Activated CD4-positive, alpha-beta T cell treated with anti-CD3 and anti-CD28 coated beads, Interleukin-10, Interleukin-2, amounts not matched to agents 100 ng/mL and 50 ng/mL, durations not matched to agents 16 hours and 8 hours (primary cell): ENCODE data around the gene BIK.

Experiments used
- DNase-seq: peaks from one replicate; pipeline ENCODE4 v3.0.0-alpha.2; 2020

Gene BIK

DNA sequence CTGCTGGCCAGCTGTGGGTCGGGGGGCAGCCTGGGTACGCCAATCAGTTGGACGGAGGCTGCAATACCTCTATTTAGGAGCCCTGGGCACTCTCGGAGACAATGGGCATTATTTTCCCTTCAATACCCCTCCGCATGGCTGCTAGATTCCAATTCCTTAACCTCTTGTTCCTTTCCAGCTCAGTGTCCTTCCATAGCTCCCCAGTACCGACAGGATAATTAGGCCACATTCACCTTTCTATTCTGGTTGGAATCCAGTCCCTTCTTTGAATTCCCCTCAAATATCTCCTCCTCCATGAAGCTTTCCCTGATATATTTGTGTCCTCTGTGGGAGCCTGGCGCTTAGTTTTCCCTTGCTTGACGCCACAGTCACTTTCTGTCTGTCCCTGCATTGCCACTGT lies 4.2 kb upstream of the BIK start:
- DNase-seq, result no peak

DNA sequence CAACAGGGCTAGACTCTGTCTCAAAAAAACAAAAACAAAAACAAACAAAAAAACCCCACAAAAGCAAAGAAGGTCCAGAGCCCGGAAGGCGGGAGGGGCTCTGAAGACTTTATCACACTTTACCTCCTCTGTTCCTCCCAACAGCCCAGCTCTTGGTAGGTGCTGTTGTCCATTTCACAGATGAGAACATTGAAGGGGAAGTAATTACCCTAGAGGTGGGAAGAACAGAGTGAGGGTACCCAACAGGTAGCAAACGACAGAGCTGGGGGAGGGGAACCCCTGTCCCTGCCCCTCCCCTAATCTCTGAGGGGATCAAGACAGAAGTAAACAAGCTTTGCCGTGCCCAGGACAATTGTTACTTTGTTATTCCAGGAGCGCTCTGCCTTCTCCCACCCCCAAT lies 1.0 kb upstream of the BIK start:
- no peak for DNase-seq

DNA sequence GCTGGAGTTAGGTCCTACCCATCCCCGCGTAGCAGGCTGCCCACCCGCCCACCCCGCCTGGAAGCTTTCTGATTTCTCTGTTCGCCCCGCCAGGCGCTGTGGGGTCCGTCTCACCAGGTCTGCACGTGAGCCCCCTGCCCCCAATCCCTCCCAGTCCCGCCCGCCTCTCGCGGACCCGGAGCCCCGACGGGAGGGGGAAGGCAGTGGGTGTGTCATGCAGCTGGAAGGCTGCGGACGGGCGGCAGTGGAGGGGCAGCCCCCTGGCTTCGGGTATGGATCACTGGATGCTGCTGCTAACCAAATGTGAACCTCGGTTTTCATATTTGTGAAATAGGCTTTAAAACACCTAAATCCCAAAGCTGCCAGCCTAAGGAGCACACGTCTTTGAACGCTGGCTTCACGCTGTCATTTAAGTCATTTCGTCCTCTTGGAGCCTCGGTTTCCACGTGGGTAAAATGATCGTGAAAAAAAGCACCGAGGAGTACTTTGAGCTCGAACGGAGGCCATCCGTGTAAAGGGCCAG lies 568 bp upstream of the BIK start:
- no peak for DNase-seq

DNA sequence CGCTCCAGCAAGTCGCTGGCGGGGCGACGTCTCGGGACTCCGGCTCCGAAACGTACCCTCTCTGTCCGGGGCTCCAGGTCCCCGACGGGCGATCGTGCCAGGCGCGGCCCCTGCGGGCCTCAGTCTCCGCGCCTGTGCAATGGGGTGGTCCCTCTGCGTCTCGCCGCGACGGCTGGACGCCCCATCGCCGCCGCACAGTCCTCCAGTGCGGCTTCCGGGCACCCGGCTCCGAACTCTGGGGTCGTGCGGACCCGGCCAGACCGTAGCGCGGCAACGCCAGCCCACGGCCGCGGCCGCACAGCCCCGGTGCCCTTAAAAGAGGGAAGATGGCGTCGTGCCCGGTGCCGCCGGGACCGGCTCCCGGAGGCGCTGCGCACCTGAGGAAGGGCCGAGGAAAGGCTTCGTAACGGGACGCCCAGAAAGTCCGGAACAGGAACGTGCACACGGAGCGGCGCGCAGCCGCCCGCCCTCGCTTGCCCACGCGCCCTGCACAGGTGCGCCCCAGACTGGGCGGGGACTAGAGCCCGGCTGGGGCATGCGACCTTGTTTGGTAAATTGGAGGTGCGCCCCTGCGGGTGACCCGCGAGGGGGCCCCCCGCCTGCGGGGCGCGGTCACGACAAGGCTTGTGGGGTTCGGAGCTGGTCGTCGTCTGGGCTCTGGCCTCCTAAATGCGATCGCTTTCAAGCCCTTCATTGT lies 525 bp downstream of the BIK start:
- peak; percentile 28 for DNase-seq

DNA sequence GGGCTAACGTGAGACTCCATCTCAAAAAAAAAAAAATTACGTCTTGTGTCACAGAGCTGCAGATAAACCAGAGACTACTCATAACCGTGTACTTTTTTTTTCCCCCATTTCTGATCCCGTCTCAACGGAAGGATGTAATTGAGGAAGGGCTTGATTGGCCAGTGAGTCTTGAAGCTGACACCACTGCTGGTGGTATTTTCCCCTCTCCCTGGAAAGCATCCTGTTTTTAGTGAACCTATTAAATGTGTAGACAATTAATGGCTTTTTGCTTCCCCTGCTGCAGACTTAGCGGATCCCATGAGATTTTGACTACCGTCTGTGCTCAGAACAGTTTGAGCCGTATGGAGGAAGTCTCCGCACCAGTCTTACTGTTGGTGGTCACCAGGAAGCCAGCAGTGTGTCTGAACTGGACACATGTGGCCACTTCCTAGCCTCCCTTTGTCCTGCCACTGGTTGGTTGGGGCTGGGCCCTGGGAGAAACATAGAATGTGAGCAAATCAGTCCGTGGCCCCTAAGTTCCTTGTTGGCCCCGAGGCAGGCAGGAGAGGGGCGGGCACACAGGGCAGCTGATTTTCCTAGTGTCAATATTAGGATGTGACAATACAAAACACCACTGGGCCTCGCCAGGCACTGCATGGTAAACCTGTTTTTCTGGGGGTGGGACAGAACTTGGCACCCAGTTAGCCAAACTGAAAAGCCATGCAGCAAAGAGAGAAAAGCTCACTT lies 3.1 kb downstream of the BIK start:
- DNase-seq, result no peak

DNA sequence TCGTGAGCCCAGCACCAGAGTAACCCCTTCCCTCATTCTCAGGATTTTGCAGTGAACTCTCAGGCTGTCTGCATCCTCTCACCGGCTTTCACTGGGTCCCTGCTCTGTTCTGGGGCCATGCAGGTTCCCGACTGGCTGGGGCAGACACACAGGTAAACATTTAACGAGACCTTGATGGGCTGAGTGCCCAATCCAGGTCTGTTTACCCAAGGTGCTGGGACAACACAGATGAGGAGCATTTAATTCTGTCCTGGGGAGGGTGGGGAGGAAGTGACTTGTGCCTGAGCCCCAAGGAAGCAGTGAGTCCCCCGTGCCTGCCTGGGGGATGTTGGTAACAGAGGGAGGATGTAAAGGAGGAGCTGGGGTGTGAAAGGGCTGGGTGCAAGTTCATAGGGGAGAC lies 4.4 kb downstream of the BIK start:
- DNase-seq, result no peak

DNA sequence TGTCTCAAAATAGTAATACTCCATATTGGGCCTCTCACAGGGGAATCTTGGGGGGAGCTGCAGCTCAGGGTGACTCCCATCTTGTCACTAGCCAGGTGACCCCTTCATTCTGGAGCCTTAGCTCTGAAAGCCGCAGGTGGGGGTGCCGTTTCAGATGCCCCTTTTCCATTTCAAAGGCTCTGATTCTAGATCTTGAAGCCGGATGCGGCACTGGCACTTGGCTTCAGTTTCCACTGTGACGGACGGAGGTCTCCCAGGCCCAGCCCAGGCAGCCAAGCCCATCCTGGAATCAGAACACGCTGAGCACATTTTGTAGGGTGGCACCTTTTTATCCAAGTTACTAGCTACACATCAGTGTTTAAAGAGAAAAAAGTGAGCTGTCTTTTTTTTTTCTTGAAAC lies 6.4 kb downstream of the BIK start:
- DNase-seq, result no peak

DNA sequence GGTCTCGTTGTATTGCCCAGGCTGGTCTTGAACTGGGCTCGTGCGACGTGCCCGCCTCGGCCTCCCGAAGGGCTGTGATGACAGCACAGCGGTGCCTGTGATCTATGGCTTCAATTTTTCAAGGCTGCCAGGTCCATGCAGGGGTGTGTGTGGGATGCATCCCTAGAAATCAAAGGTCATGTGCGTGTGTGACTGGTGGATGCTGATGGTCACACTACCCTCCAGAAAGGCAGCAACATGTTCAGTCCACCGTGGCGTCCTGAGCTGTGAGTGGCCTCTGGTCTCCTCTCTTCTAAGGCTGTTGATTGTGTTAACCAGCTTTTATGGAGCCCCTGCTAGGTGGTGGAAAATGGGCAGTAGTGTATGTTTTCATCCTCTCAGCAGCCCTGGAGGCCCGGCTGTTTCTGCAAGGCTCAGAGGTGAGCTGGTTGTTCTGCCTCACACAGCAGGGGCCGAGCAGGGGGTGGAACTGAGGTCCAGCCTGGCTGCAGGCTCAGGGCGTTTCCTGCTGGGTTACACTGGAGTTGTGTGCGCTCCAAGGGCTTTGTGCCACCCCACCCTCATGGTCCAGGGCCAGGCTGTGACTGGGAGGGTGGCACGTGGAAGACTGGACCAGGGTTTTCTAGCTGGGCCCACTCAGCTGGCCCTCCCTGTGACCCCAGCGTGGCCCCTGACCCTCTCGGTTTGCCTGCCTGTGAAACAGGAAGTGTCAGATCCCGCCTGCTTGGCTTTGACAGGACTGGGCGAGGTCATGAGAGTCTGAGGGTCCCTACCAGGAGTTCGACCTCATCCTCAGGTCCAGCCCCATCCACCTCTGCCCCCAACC lies 7.7 kb downstream of the BIK start:
- no peak for DNase-seq

DNA sequence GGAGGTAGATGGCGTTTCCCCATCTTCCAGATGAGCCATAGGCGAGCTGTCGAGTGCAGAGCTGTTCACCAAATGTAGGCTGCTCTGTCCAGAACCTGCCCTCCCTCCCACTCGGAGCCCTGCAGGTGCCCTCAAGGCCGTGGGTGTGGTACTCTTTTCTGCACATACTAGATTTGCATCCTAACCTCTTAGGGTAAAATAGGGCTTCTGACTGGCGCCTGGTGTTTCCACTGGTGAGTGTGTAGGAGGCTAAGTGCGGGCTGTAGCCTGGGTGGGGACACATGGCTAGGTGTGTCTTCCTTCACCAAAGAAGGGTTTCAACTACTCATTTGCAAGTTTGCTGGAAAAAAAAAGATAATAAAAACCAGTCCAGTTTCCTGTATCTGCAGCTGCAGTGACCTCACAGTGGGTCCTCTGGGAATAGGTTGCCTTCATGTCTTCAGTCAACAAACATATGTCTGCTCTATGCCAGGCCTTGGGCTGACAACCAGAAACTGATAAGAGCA lies 8.5 kb downstream of the BIK start:
- no peak for DNase-seq

DNA sequence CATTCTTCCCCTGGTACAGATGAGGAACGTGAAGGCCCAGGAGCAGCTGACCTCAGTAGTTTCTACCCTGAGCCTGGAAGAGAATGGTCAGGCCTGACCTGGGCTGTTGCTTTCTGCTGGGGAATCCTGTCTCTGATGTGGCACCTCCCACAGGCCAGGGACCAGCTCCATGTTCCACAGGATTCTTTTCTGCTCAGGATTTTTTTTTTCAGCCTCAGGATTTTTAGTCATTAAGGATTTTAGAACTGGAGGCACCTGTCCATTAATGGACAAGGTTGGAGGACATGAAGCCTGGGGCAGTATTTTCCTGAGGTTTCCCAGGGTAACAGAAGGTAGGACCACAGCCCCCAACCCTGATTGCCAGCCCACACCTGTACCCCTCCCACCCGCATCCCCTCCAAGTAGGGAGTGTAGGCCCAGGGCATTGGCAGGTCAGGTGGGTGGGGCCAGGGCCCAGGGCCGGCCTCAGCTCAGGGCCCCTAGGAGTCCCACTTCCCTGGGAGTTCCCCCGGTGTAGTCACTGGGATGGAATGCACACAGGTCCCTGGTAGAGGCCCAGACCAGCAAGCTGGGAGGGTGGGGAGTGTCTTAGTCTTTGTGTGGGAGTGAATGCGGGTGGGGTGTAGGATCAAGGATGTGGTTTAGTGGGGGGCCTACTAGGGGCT lies 16.1 kb downstream of the BIK start:
- no peak for DNase-seq

DNA sequence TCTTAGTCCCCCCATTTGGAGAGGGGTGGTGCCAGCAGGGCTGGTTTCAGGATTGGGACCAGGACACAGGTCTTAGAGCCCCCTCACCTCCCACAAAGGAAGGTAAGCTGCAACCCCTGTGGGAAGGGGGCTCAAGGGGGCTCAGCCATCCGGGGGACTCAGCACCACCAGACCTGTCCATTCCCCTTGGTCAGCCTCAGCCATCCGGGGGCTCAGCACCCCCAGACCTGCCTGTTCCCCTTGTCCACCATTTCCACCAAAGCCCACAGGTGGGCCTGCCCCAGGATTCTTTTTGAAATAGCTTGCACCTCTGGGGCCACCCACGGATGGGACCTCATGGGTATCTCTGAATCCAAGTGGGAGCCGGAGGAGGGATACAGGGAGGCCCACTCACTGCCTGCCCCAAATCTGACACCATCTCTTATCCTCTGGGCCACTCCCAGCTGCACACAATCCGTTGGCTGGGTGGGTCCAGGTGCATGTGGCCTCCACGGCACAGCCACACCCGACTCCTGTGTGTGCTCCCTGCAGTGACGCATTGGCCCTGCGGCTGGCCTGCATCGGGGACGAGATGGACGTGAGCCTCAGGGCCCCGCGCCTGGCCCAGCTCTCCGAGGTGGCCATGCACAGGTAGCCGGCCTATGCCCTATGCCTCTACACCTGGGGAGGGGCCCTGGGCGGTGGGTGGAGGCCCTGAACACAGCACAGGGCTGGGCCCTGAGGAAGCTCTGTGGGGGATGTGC lies 16.8 kb downstream of the BIK start:
- DNase-seq, result no peak

DNA sequence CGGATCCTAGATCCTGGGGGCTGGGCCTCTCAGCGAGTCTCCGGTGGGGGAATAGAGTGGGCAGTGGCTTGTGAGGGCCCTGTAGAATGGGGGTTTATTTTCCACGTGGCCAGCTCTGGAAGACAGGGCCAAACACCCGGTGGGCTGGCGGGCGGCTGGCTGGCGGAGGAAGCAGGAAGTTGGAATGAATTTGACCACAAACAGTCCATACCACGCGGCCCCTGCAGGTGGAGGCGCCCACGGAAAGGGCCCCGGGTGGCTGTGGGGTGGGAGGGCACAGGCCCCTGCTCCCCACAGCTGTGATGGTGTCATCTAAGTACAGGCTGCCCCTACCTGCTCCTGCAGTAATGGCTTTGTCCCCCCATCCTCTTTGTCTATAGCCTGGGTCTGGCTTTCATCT lies 17.6 kb downstream of the BIK start:
- DNase-seq, result no peak

DNA sequence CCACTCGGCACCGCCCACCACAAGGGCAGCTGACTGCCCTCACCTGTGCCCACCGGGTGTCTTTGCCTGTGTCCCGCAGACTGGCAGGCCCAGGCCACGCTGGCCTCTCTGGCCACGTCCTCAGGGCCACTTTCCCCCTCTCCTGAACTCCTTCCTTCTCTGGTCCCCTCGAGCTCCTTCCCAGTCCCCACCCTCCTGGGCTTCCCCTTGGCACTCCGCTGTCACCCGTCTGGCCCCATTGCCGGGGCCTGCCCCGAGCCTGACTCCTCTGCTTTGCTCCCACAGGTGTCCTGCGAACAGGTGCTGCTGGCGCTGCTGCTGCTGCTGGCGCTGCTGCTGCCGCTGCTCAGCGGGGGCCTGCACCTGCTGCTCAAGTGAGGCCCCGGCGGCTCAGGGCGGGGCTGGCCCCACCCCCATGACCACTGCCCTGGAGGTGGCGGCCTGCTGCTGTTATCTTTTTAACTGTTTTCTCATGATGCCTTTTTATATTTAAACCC lies 18.4 kb downstream of the BIK start:
- DNase-seq, result no peak

DNA sequence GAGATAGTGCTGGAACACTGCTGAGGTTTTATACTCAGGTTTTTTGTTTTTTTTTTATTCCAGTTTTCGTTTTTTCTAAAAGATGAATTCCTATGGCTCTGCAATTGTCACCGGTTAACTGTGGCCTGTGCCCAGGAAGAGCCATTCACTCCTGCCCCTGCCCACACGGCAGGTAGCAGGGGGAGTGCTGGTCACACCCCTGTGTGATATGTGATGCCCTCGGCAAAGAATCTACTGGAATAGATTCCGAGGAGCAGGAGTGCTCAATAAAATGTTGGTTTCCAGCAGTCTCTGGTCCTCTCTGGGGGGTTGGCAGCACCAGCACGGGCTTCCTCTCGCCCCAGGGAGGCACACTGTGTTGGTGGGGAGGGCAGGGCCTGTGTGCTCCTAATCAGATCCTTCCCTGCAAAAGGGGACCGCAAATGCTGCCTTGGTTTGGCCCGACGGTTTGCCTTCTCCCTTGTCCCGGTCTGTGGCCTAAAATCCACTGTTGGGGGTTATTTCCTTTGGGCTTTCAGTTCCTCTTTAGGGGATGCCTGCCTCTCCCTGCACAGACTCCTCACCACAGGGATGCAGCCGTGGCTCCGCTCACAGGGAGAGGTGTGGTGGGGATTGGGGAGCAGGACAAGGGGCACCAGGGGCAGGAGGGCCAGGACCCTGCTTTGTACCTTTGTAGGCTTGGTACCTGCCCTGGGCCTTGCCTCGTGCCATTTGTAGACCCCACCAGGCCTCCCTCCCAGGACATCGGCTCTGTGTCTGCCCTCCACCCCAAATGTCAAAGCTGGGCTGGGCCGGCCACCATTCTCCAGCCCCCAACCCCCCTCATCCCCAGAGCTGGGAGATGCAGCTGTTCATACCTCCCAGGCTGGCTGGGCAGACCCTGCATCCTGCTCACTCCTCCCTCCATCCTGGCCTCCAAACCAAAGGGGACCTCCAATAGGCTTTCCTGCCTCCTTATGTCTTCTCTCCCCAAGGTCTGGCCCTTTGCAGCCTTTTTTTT lies 19.2 kb downstream of the BIK start:
- no peak for DNase-seq

DNA sequence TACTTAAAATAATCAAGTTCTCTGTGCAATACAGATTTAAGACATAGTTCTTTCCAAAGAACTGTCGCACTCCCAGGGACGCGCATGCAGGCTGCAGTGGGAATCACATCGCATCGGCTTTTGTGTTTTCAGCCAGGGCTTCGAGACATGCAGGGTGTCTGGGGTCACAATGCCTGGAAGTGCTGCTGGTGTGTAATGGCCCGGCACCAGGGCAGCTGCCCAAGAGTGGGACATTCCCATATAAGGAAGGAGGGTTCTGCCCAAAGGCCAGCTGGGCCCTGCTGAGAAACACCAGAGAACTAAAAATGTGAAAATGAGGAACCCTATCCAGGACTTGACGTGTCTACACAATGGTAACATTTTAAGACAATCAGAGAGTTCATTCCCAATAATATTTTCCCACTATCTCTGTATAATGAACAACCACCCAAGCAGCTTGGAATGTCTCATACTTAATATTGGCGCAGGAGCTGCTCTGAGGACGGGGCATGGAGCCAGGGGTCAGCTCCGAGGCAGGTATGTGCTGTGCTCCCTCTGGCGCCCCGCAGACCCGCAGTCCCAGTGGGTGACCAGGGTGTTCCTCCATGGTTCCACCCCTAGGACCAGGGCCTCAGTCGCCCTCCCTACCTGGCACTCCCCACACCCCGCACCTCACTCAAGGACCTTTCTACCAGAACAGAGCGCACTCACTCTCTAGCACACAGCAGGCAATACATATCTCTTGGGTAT lies 21.4 kb downstream of the BIK start:
- DNase-seq, result no peak

DNA sequence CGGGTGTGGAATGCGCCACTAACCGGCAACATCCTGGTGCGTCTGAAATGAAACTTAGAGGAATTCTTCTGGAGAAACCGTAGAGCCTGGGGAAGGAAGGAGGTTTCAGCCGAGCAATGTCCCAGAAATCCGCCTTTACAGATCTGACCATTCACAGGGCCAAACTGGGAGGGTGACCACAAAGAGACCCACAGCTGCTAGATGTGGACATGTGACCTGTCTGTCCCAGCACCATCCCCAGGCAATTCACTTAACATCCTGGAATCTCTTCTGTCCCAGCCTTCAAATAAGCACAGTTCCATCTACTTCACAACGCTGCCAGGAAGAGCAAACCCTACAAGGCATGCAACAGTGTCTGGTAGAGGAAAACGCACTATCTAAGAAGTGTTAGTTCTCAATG lies 22.9 kb downstream of the BIK start:
- no peak for DNase-seq

DNA sequence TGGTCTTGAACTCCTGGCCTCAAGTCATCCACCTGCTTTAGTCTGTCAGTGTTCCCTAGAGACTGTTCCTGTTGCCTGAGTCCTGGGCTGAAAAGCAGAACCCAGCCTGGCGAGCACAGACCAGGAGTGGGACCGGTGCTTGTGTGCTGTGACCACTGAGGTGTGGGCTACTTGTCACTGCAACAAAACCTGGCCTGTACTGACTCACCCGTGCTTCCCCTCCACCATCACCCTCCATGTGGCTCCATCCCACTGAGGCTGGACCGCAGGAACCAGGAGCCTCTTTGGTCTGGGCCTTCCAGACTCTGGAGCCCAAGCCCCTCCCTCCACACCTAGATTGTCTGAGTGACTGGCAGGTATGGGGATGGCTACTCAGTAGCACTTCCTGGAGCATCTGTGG lies 24.0 kb downstream of the BIK start:
- no peak for DNase-seq

DNA sequence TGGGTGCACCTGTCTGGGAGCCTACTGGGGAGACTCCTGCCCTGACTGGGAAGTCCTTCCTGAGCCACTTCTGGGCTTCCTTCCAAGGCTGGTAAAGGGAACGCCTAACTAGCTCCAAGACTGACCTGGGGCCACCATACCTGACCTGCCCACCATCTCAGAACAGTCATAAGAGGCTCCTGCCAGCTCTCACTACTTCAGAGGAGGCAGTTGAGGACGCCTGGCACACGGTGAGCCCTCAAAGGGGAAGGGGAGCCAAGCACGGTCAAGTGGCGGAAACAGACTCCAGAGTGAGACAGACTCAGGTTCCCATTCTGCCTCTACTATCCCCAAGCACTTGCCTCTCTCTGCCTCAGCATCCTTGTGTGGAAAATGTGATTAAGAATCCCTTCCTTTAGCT lies 25.0 kb downstream of the BIK start:
- no peak for DNase-seq

DNA sequence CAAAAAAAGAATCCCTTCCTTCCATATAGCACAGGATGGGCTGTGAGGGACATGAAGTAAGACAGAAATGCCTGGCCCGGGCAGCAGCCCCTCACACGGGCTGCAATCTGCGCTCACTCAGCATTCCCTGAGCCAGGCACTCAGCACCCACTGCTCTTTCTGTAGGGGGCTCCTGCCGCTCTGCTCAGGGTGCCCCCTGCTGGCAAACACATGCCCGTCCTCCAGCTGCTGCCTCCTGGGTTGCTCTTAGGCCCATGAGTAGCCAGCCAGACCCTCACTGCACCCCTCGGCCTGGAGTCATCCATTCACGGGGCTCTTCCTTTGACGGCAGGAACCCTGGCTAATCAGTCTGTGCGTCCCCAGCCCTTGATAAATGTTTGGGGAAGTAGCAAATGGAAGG lies 25.7 kb downstream of the BIK start:
- peak; percentile 45 for DNase-seq

DNA sequence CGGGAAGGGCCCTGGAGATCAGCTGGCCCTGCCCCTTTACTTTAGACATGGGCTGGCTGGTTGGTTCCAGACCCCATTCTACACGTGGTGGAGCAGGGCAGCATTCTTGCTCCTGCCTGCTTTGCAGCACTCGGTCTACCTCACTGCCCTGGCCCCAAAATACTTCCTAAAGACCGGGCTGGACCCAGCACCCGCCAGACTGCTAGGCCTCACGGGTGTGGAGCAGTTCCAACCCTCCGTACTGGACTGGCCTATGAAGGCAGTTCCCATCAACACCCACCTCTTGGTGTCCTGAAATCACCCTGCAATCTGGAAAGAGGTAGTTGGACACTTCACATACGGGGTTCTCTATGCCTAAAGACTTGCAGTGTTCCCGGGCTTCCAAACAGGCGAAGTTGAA lies 26.3 kb downstream of the BIK start:
- no peak for DNase-seq
